Esophagus muscularis mucosa (tissue), 4 donors: ENCODE results near the gene ZNF239.

Experiments
- EP300 ChIP-seq: sonication (generic); formaldehyde crosslinking; IDR thresholded peaks from one replicate; pipeline ENCODE4 v1.6.1; 2017; ENCODE audit warnings: antibody characterized with exemption
- POLR2A ChIP-seq: fragments of 450-650 bp; IDR thresholded peaks from one replicate; pipeline ENCODE4 v1.6.1; 2017; ENCODE audit warnings: antibody characterized with exemption, moderate library complexity, mild to moderate bottlenecking, low read depth
- POLR2AphosphoS5 ChIP-seq, 2 donors: sonication (generic); formaldehyde crosslinking; IDR thresholded peaks; one replicate each; pipeline ENCODE4 v1.6.1; 2017; ENCODE audit warnings: antibody characterized with exemption in 2 of 2
- TF ChIP-seq, protein P1 (sequence below), 3 experiments: fragments of 200-600 bp in 2 of 3; fragments of 450-650 bp in 1 of 3; sonication (generic) in 2 of 3; IDR thresholded peaks; one replicate each; pipeline ENCODE4 v1.5.1; 2017 to 2019; ENCODE audit warnings: antibody characterized with exemption in 3 of 3, mild to moderate bottlenecking in 2 of 3, moderate library complexity in 1 of 3

DNA sequence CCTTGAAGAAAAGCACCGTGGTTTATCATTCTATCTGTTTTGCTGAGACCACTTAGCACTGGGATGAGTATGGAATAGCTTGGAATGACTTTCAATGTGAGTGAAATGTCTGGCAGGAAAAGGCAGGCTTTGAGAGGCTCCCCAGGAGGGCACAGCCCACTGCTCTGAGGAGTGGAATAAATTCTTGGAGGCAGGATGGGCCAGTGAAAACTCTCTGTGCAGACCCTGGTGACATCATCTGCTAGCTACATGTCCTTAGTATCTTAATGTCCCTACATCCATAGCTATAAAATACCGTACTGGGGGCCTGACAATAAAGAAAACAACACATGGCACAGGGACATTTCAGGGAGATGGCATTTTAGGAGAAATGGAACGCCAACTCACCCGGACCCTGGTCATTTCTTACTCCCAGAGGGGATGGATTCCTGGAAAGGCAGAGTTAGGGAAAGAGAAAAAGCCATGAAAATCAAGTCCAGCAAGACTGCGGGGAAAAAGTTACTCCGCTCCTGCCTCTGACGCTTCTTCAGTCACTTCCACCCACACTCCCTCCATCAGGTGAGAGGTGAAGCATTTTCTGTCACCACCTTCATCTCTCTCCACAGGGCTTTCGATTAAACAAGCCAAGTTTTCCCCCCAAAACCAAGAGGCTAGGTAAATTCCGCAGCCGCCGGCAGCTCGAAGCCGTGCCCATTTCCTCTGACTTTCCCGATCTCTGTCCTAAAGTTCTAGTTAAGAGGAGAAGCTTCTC lies 991 bp downstream of the ZNF239 start:
- TF ChIP-seq, protein P1, sequence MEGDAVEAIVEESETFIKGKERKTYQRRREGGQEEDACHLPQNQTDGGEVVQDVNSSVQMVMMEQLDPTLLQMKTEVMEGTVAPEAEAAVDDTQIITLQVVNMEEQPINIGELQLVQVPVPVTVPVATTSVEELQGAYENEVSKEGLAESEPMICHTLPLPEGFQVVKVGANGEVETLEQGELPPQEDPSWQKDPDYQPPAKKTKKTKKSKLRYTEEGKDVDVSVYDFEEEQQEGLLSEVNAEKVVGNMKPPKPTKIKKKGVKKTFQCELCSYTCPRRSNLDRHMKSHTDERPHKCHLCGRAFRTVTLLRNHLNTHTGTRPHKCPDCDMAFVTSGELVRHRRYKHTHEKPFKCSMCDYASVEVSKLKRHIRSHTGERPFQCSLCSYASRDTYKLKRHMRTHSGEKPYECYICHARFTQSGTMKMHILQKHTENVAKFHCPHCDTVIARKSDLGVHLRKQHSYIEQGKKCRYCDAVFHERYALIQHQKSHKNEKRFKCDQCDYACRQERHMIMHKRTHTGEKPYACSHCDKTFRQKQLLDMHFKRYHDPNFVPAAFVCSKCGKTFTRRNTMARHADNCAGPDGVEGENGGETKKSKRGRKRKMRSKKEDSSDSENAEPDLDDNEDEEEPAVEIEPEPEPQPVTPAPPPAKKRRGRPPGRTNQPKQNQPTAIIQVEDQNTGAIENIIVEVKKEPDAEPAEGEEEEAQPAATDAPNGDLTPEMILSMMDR (IDR thresholded peaks at IDR 0.05), result no peak
- TF ChIP-seq POLR2A, result no peak
- no peak for TF ChIP-seq POLR2AphosphoS5 (IDR thresholded peaks at IDR 0.05)
- no peak for TF ChIP-seq EP300
